Muscle layer of duodenum (tissue), 2 donors: Measurements from ENCODE around the gene DGKI.

Experiments
- H3K27ac ChIP-seq: one replicate; pipeline ENCODE4 v1.7.0; 2013; ENCODE audit warnings: mild to moderate bottlenecking, low read length
- H3K27me3 ChIP-seq: one replicate; pipeline ENCODE4 v1.7.0; 2013; ENCODE audit warnings: low read depth, mild to moderate bottlenecking, control low read depth, low read length
- H3K36me3 ChIP-seq, 2 donors: one replicate each; pipeline ENCODE4 v1.7.0; 2013; ENCODE audit warnings: low read length in 2 of 2, control low read depth in 1 of 2, mild to moderate bottlenecking in 1 of 2; ENCODE audit not compliant: insufficient read depth in 2 of 2, control insufficient read depth in 1 of 2
- H3K4me1 ChIP-seq, 2 donors: one replicate each; pipeline ENCODE4 v1.7.0; 2013; ENCODE audit warnings: low read length in 2 of 2, mild to moderate bottlenecking in 2 of 2, control low read depth in 1 of 2, moderate library complexity in 1 of 2; ENCODE audit not compliant: insufficient read depth in 2 of 2, control insufficient read depth in 1 of 2
- H3K4me3 ChIP-seq, 2 donors: one replicate each; pipeline ENCODE4 v1.7.0; 2013; ENCODE audit warnings: low read length in 2 of 2, low read depth in 1 of 2, mild to moderate bottlenecking in 1 of 2
- H3K9me3 ChIP-seq, 2 donors: one replicate each; pipeline ENCODE4 v1.7.0; 2013; ENCODE audit warnings: low read length in 2 of 2, control low read depth in 1 of 2, mild to moderate bottlenecking in 1 of 2; ENCODE audit not compliant: control insufficient read depth in 1 of 2
- donor health status: healthy.

DGKI gene

DNA sequence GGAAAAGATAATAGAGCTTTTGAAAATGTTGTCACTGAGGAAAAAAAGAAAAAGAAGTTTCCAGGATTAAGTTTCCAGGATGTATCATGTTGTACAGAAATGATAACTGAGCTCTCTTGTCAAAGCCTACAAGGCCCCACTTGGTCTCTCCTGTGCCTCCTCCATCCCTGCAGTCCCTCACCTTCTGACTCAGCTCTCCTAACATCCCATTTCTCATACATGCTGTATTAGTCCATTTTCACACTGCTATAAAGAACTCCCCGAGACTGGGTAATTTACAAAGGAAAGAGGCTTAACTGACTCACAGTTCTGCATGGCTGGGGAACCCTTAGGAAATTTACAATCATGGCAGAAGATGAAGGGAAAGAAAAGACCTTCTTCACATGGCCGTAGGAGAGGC, 3.8 kb upstream of the DGKI start:
- no peak overlapping the region for H3K27ac ChIP-seq

DNA sequence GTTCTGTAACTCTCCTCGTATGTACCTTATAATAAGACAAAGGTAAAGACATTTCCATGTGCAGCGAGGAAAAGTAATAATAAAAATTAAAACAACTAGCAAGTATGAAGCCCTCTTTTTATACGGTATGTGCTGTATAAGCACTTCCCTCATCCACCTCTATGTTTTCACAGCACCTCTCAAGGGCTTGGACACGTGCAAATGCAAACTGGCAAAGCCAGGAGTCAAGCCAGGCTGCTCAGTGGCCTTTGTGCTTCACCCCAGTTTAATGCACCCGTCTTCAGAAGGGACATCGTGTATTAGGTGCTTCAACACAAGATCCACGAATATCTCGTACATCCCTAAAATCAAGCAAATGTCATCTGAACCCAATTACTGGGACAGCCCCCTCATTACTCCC, 1.3 kb upstream of the DGKI start:
- H3K36me3 ChIP-seq: peaks cover 0 to 12% of the 10 kb centered on the region in 2 donors
- H3K27me3 ChIP-seq: peaks cover 16% of the 10 kb centered on the region
- no peak overlapping the region for H3K27ac ChIP-seq
- H3K4me3 ChIP-seq: no peak overlapping the region
- H3K4me1 ChIP-seq: peaks cover 0 to 6% of the 10 kb centered on the region in 2 donors
- H3K9me3 ChIP-seq: no peaks in the 10 kb centered on the region

More for the DNA sequence above, 3.8 kb upstream of the DGKI start:
- H3K4me1 ChIP-seq: peaks cover 0 to 6% of the 10 kb centered on the region in 2 donors
- H3K4me3 ChIP-seq: no peak overlapping the region
- peaks cover 0 to 16% of the 10 kb centered on the region in 2 donors for H3K36me3 ChIP-seq
- H3K27me3 ChIP-seq: peaks cover 7% of the 10 kb centered on the region
- H3K9me3 ChIP-seq: no peaks in the 10 kb centered on the region

DNA sequence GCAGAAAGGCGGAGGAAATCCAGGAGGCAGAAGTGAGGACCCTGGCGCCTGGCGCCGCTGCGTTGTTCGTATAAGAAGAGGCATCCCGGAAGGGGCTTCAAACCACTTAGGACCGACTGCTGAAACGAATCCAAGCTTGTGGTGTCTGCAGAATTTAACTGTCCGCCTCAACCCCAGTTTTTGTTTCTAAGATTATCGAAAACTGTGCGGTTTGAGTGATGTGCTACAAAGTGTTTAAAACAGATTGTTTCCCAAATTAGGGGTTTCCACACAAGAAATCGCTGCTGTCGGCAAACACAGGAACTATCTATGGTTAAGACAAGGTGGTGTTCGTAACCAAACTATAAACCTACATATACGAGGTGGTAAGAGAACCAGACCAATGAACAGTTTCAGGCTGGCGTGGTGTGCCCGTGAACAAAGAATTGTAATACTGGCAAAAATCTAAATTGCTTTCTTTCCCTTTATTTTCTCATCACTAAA, 835 bp upstream of the DGKI start:
- Histone ChIP-seq H3K9me3 (no peaks in the 10 kb centered on the region), H3K27ac (no peak overlapping the region), H3K27me3 (peaks cover 16% of the 10 kb centered on the region), H3K4me1 (peaks cover 0 to 6% of the 10 kb centered on the region in 2 donors), H3K4me3 (peak overlapping the region in 1 of 2 donors; percentile 62), H3K36me3 (peaks cover 0 to 12% of the 10 kb centered on the region in 2 donors)

DNA sequence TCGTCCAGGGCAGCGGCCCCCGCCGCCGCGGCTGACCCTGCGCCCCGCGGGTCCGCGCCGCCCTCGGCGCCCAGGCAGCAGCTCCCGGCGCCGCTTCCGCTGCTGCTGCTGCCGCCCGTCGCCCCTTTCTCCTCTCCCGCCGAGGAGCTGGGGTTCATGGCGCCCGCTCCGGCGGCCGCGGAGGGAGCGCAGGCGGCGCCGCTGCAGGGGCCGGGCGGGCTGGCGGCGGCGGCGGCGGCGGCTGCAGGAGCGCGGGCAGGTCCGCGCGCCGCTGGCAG, 286 bp downstream of the DGKI start:
- Histone ChIP-seq H3K9me3 (no peaks in the 10 kb centered on the region), H3K4me1 (peaks cover 0 to 6% of the 10 kb centered on the region in 2 donors), H3K27me3 (peaks cover 16% of the 10 kb centered on the region), H3K27ac (no peak overlapping the region), H3K36me3 (peaks cover 0 to 3% of the 10 kb centered on the region in 2 donors), H3K4me3 (peak overlapping the region in 1 of 2 donors; percentile 17)

DNA sequence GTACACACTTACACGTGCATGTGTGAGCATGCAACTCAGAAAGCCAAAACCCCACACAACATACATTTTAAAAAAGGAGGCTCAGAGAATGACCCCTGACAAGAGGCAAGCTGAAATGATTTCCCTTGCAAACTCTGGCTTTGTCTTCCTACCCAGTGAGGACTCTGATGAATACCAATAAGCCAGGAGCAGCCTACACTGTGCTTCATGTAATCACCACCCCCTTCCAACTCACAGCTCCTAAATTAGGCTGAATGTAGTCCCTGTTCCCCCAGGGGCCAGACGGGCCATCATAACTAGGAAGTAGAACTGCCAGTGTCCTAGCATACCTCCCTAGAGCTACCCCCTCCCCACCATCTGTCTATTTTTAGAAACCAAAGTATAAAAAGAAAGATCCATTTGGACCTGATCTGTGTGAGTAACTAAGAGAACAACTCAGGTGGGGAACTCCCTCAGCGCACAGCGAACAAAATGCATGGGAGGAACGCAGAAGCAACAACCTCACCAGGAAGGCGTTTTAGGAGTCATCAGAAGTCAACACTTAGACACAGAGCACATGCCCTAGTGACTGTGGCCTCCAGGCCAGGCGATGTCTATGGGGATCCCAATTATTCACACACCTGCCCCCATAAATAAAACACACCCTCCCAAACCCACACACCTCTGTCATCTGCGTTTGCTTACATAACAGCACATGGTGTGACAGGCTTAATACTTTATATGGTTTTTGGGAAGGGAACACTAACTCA, 1.9 kb downstream of the DGKI start:
- Histone ChIP-seq H3K36me3 (no peaks in the 10 kb centered on the region), H3K27me3 (peaks cover 16% of the 10 kb centered on the region), H3K27ac (no peak overlapping the region), H3K4me3 (no peak overlapping the region), H3K4me1 (peaks cover 0 to 6% of the 10 kb centered on the region in 2 donors), H3K9me3 (no peaks in the 10 kb centered on the region)

DNA sequence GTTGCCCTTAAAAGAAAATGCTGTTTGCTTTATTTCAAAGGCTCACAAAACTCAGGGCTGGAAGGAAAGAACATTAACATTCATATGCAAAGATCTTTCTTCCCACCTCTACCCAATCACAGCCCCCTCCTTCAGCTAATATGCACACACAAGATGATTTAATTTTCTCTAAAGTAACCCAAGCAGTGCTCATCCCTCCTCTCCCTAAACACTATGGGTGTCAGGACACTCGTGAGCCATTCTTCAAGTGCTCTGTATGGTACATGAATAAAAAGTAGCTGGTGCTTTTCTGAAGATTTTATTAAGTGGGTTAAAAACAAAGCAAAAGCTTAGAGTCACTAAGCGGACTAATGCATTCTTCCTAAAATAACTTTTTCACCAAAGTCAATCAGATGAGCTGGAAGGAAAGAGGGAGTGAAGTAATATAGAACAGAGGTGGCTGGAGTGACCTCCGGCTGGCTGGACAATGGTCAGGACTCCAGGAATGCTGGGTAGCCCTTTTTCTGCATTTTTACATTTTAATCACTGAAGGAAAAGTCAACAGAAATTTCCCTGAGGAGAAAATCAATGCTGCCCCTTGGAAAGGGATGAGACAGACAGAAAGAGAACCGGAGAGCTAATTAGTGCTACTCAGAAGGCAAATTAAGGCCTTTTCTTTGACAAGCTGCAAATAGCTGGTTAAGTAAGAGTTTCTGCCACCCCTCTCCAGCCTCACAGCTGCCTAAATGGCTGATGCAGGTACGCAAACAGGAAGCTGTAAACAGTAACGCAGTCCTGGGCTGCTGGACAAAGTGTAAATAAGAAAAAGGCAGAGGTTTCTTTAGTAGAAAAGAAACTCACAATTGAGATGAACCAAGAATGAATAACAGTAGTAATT, 6.6 kb downstream of the DGKI start:
- no peaks in the 10 kb centered on the region for H3K4me1 ChIP-seq
- no peak overlapping the region for H3K27ac ChIP-seq
- no peak overlapping the region for H3K4me3 ChIP-seq
- H3K27me3 ChIP-seq: peaks cover 5% of the 10 kb centered on the region
- H3K36me3 ChIP-seq: no peaks in the 10 kb centered on the region
- no peaks in the 10 kb centered on the region for H3K9me3 ChIP-seq

DNA sequence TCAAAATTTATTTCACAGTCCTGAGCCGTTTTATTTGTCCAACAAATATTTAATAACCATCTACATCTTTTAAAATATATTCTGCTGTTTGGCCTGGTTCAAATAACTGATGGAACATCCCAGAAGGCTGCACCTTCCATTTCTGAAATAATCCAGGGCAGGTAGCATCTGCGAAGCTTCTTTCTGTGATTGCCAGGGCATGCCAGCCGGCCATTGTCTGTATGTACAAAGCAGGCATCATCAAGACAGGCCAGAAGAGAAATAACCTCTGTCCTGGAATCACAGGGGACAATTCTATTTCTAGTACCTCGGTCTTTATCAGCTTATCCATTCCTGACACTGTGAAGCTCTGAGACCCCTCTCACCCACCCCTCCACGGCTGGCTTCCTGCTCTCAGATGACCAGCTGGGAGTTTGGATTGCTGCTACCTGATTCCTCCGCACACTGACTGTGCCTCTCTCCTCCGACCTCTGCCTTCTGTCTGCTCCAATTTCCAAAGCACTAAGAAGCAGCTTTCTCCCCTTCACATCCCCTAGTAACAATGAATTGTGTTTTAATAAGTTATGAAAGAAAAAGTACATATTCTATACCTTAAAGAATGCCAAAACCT, 8.0 kb downstream of the DGKI start:
- no peaks in the 10 kb centered on the region for H3K27me3 ChIP-seq
- H3K27ac ChIP-seq: no peak overlapping the region
- no peak overlapping the region for H3K4me3 ChIP-seq
- no peaks in the 10 kb centered on the region for H3K36me3 ChIP-seq
- no peaks in the 10 kb centered on the region for H3K9me3 ChIP-seq
- no peaks in the 10 kb centered on the region for H3K4me1 ChIP-seq

DNA sequence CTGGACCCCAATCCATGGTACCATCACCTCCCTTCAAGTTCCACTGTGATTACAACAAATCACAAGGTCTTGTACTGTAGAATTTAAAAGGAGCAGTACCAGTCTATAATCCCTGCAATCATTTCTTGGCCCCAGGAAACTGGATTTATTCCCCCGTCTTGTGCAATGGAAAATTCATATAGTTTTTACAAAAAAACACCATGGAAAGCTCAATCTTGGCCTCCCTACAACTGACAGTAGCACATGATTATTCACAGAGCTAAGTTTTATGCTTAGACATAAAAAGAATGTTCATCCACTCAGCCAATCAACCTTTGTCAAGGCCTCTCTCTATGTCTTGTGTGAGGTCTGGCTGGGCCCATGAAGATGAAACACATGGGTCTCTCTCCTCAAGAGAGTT, 10.2 kb downstream of the DGKI start:
- H3K27ac ChIP-seq: no peak overlapping the region

DNA sequence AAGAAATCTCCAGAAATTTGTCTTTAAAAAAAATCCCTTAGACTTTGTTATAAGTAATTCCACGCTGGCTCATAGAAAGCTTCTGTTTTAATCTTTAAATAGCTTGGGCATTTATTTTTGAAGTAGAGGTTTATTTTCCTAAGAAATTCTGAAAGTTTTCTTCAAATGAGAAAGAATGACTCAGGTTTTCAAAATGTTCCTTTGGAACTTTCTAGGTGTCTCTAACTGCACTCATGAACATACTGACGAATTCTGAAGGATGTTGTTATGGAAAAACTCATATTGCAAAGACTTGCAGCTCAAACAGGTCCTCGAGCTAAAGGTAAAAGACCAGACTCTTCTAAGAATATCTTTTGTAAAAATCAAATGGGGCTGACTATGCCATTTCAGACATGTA, 10.7 kb downstream of the DGKI start:
- no peaks in the 10 kb centered on the region for H3K4me1 ChIP-seq

More for the DNA sequence above, 10.2 kb downstream of the DGKI start:
- Histone ChIP-seq H3K36me3 (no peaks in the 10 kb centered on the region), H3K27me3 (no peaks in the 10 kb centered on the region), H3K9me3 (peaks cover 0 to 9% of the 10 kb centered on the region in 2 donors), H3K4me1 (no peaks in the 10 kb centered on the region), H3K4me3 (no peak overlapping the region)

DNA sequence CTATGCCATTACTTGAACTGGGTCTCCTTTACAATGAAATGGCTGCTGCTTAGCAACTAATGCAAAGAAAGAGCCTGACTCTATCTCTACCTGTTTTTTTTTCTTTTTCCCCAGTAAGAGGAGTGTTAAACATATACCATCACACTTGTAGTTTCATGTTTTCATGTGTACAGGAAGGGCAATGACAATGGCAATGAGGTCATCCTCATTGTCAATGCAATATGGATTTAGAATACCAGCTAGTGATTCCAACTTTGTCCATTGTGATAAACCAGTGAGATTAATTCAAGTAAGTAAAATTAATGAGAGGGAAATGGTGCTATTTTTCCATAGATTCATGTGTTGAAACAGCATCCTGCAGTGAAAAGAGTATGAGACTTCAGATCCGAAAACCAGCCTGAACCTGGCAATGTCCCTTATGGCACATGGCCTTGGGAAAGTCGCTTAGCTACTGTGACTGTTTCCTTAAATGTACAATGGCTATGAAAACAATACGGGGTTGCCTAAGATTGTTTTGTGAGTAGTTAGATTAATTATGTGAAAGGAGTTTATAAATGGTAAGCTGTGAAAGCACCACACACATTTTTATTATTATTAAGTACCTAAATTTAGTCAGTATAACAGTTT, 11.2 kb downstream of the DGKI start:
- H3K27ac ChIP-seq: no peak overlapping the region
- no peaks in the 10 kb centered on the region for H3K4me1 ChIP-seq
- H3K27me3 ChIP-seq: no peaks in the 10 kb centered on the region
- H3K36me3 ChIP-seq: no peaks in the 10 kb centered on the region
- H3K9me3 ChIP-seq: peaks cover 0 to 9% of the 10 kb centered on the region in 2 donors
- no peak overlapping the region for H3K4me3 ChIP-seq

More for the DNA sequence above, 10.7 kb downstream of the DGKI start:
- Histone ChIP-seq H3K36me3 (no peaks in the 10 kb centered on the region), H3K27ac (no peak overlapping the region), H3K4me3 (no peak overlapping the region), H3K27me3 (no peaks in the 10 kb centered on the region), H3K9me3 (peaks cover 0 to 9% of the 10 kb centered on the region in 2 donors)

DNA sequence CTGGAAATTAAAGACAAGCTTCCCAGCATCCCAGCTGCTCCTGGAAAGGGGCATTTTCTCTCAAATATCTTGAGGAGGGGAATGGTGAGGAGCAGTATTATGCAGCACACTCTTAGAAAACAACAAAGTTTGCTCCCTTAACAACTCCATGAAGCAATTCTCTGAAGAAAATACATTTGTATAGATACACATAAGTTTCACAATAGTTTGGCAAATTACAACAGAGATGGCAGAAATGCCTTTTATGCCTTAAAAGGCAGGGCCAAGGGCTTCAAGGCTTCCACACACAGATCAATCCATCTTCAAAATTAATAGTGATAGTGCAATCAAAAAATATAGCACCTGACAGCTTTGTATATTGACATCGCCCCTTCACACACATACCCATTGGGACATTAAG, 12.2 kb downstream of the DGKI start:
- Histone ChIP-seq H3K9me3 (peaks cover 0 to 9% of the 10 kb centered on the region in 2 donors), H3K27me3 (no peaks in the 10 kb centered on the region), H3K4me1 (no peaks in the 10 kb centered on the region), H3K27ac (no peak overlapping the region), H3K4me3 (no peak overlapping the region), H3K36me3 (no peaks in the 10 kb centered on the region)
